GM12873 (cell line): ENCODE measurements around the gene MEF2C.

Source experiments
- TF ChIP-seq, protein P1 (sequence below): IDR thresholded peaks from 2 replicates; pipeline ENCODE4 v1.5.1; 2012; ENCODE audit warnings: low read depth, mild to moderate bottlenecking, moderate library complexity, low read length, control low read depth; ENCODE audit not compliant: insufficient read depth; ENCODE audit errors: missing control alignments

Gene MEF2C

GRCh38 chr5:88923623-88924329, 40.8 kb upstream of the MEF2C start:
- TF ChIP-seq, protein P1, sequence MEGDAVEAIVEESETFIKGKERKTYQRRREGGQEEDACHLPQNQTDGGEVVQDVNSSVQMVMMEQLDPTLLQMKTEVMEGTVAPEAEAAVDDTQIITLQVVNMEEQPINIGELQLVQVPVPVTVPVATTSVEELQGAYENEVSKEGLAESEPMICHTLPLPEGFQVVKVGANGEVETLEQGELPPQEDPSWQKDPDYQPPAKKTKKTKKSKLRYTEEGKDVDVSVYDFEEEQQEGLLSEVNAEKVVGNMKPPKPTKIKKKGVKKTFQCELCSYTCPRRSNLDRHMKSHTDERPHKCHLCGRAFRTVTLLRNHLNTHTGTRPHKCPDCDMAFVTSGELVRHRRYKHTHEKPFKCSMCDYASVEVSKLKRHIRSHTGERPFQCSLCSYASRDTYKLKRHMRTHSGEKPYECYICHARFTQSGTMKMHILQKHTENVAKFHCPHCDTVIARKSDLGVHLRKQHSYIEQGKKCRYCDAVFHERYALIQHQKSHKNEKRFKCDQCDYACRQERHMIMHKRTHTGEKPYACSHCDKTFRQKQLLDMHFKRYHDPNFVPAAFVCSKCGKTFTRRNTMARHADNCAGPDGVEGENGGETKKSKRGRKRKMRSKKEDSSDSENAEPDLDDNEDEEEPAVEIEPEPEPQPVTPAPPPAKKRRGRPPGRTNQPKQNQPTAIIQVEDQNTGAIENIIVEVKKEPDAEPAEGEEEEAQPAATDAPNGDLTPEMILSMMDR, result no peak

DNA sequence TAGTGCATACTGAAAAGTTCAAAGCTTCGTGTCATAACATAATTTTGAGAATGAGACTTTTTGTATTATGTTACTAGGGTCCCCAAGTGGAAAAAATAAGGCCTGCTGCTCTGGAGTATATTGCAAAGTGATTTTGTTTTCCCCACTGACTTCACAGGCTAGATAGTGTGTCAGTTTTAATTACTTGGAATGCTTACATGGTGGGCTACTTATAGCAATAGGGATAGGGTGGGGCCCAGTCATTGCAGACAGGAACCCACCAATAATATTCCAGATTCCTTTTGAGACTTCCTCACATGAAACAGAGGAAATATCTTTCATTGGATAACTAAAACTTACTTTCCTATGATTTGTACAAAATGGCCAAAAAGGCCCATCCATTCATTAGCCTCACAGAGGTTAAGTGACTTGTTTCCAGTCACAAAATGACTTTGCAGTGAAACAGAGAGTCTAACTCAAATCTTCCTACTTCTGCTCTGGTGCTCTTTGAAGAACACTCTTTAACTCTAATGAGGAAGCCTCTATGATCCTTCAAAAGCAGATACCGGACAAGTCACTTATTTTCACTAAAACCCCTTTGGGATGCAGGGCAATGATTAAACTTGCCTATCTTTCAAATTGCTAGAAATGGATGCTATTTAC, 16.2 kb upstream of the MEF2C start:
- TF ChIP-seq, protein P1, result no peak

- TF ChIP-seq, protein P1, result no peak
These were observed 14.8 kb upstream of the MEF2C start for GRCh38 chr5:88897748-88898147.

- TF ChIP-seq, protein P1, result no peak
These were observed 12.9 kb upstream of the MEF2C start for GRCh38 chr5:88895681-88896501.

GRCh38 chr5:88892669-88893068, 9.7 kb upstream of the MEF2C start:
- TF ChIP-seq, protein P1, result no peak

- TF ChIP-seq, protein P1, result no peak
These were observed 7.2 kb upstream of the MEF2C start for GRCh38 chr5:88890070-88890781.
